ENCODE measurements around the gene CCNYL1.

- no peak for TF ChIP-seq ZFP3 (CRISPR knock-in tag; IDR thresholded peaks at IDR 0.05)
- TF ChIP-seq ARNTL (CRISPR knock-in tag; IDR thresholded peaks at IDR 0.05; ENCODE audit: borderline replicate concordance, low read depth) = no peak
- no peak for TF ChIP-seq PATZ1 (CRISPR knock-in tag; IDR thresholded peaks at IDR 0.05; ENCODE audit: borderline replicate concordance)
- TF ChIP-seq CSDC2 (CRISPR knock-in tag; IDR thresholded peaks at IDR 0.05) = no peak
- no peak for TF ChIP-seq TCF4 (CRISPR knock-in tag; IDR thresholded peaks at IDR 0.05; ENCODE audit: borderline replicate concordance)
- no peak for TF ChIP-seq ZFP30 (CRISPR knock-in tag; IDR thresholded peaks at IDR 0.05)
- TF ChIP-seq TSHZ2 (CRISPR knock-in tag; IDR thresholded peaks at IDR 0.05) = no peak
- no peak for TF ChIP-seq TOX (CRISPR knock-in tag; IDR thresholded peaks at IDR 0.05; ENCODE audit: borderline replicate concordance)
- no peak for TF ChIP-seq OSR1 (CRISPR knock-in tag; IDR thresholded peaks at IDR 0.05)
- no peak for TF ChIP-seq CREB5 (CRISPR knock-in tag; IDR thresholded peaks at IDR 0.05; ENCODE audit: low read depth)
- TF ChIP-seq ZNF8 (CRISPR knock-in tag; IDR thresholded peaks at IDR 0.05) = no peak
- TF ChIP-seq ESRRG (CRISPR knock-in tag; IDR thresholded peaks at IDR 0.05) = no peak
- no peak for TF ChIP-seq ZNF70 (CRISPR knock-in tag; IDR thresholded peaks at IDR 0.05)
Observed at GRCh38 chr2:207688597-207688996, 22.8 kb upstream of the CCNYL1 start.
